OCI-LY1 (cell line): ENCODE data around the gene IL4R.
"Not testable (repeated sequence)": the region's sequence is repeated elsewhere in the genome, so short reads cannot be mapped to it uniquely, and the experiment has no call there.

Experiments
- H2AFZ ChIP-seq: fragments of 200-600 bp; sonication (generic), shearing (Covaris generic); 2 replicates; pipeline ENCODE4 v1.6.0; 2014; ENCODE audit warnings: antibody characterized with exemption, mild to moderate bottlenecking, low read length
- H3F3A ChIP-seq: fragments of 200-600 bp; sonication (generic), shearing (Covaris generic); 2 replicates; pipeline ENCODE4 v1.6.0; 2014; ENCODE audit warnings: mild to moderate bottlenecking, antibody characterized with exemption, low read length, moderate library complexity; ENCODE audit not compliant: insufficient read depth
- H3K27ac ChIP-seq: fragments of 200-600 bp; sonication (generic); 2 replicates; pipeline ENCODE4 v1.5.1; 2014; ENCODE audit warnings: low read length, mixed run types, mild to moderate bottlenecking, low read depth; ENCODE audit not compliant: poor library complexity, severe bottlenecking
- H3K27me3 ChIP-seq: fragments of 200-600 bp; sonication (generic); 2 replicates; pipeline ENCODE4 v1.6.0; 2014; ENCODE audit warnings: antibody characterized with exemption, mild to moderate bottlenecking, low read length, moderate library complexity; ENCODE audit not compliant: insufficient read depth
- H3K36me3 ChIP-seq: fragments of 200-600 bp; sonication (generic); 2 replicates; pipeline ENCODE4 v1.6.1; 2014; ENCODE audit warnings: mild to moderate bottlenecking, antibody characterized with exemption, low read length, moderate library complexity, mixed read lengths; ENCODE audit not compliant: insufficient read depth
- H3K4me1 ChIP-seq: fragments of 200-600 bp; sonication (generic); 2 replicates; pipeline ENCODE4 v1.5.1; 2014; ENCODE audit warnings: mild to moderate bottlenecking, low read length, moderate library complexity; ENCODE audit not compliant: insufficient read depth, severe bottlenecking
- H3K4me2 ChIP-seq: fragments of 200-600 bp; sonication (generic), shearing (Covaris generic); 2 replicates; pipeline ENCODE4 v1.6.1; 2014; ENCODE audit warnings: low read length
- H3K4me3 ChIP-seq: fragments of 200-600 bp; sonication (generic); 2 replicates; pipeline ENCODE4 v1.5.1; 2014; ENCODE audit warnings: low read length, low read depth, mild to moderate bottlenecking, mixed read lengths; ENCODE audit not compliant: poor library complexity, severe bottlenecking
- H3K79me2 ChIP-seq: fragments of 200-600 bp; shearing (Covaris generic); 2 replicates; pipeline ENCODE4 v1.6.1; 2016; ENCODE audit warnings: mixed run types, low read length, mixed read lengths; ENCODE audit not compliant: insufficient read depth
- H3K9ac ChIP-seq: fragments of 200-600 bp; sonication (generic), shearing (Covaris generic); 2 replicates; pipeline ENCODE4 v1.6.1; 2014; ENCODE audit warnings: mild to moderate bottlenecking, low read length, mixed read lengths
- H3K9me2 ChIP-seq: fragments of 200-600 bp; sonication (generic), shearing (Covaris generic); 2 replicates; pipeline ENCODE4 v1.6.1; 2014; ENCODE audit warnings: low read depth, mild to moderate bottlenecking, low read length, mixed read lengths
- H3K9me3 ChIP-seq: fragments of 200-600 bp; shearing (Covaris generic); 2 replicates; pipeline ENCODE4 v1.6.1; 2014; ENCODE audit warnings: low read length, mixed read lengths
- H4K20me1 ChIP-seq: fragments of 200-600 bp; sonication (generic), shearing (Covaris generic); 2 replicates; pipeline ENCODE4 v1.6.0; 2016; ENCODE audit warnings: mild to moderate bottlenecking, low read length; ENCODE audit not compliant: insufficient read depth
- CTCF ChIP-seq: fragments of 200-600 bp; sonication (generic), shearing (Covaris generic); IDR thresholded peaks from 2 replicates; pipeline ENCODE4 v1.5.1; 2017; ENCODE audit warnings: mild to moderate bottlenecking, antibody characterized with exemption, low read length, moderate library complexity, mixed read lengths
- EZH2 ChIP-seq: fragments of 200-600 bp; sonication (generic), shearing (Covaris generic); IDR thresholded peaks from 2 replicates; pipeline ENCODE4 v1.8.0; 2017; ENCODE audit warnings: borderline replicate concordance, mixed run types, mild to moderate bottlenecking, antibody characterized with exemption, low read length, moderate library complexity, mixed read lengths

Gene IL4R

GRCh38 chr16:27328937-27329336, 15.2 kb downstream of the IL4R start:
- no peaks in the 10 kb centered on the region for H3F3A ChIP-seq

GRCh38 chr16:27329376-27330079, 15.8 kb downstream of the IL4R start:
- H3K27me3 ChIP-seq, H4K20me1 ChIP-seq, H3K9me2 ChIP-seq, H3F3A ChIP-seq, H3K4me3 ChIP-seq, H3K4me2 ChIP-seq, H2AFZ ChIP-seq, H3K9me3 ChIP-seq, H3K9ac ChIP-seq, H3K27ac ChIP-seq: not testable (repeated sequence)
- H3K4me1 ChIP-seq: peaks cover 19% of the 10 kb centered on the region
- H3K36me3 ChIP-seq: peaks cover 54% of the 10 kb centered on the region
- H3K79me2 ChIP-seq: peaks cover 38% of the 10 kb centered on the region

More at GRCh38 chr16:27328937-27329336, 15.2 kb downstream of the IL4R start:
- Histone ChIP-seq H3K9me2 (no peaks in the 10 kb centered on the region), H3K4me3 (no peak overlapping the region), H4K20me1 (no peaks in the 10 kb centered on the region), H3K9ac (no peak overlapping the region), H3K79me2 (peaks cover 38% of the 10 kb centered on the region), H3K4me2 (no peak overlapping the region), H3K27me3 (no peaks in the 10 kb centered on the region), H3K27ac (no peak overlapping the region), H3K9me3 (no peaks in the 10 kb centered on the region), H3K36me3 (peaks cover 49% of the 10 kb centered on the region), H3K4me1 (peaks cover 19% of the 10 kb centered on the region), H2AFZ (no peak overlapping the region)
- TF ChIP-seq CTCF (no peak), EZH2 (no peak)

GRCh38 chr16:27330542-27330941, 16.8 kb downstream of the IL4R start:
- no peaks in the 10 kb centered on the region for H4K20me1 ChIP-seq
- no peaks in the 10 kb centered on the region for H3K9me3 ChIP-seq
- no peak overlapping the region for H3K4me2 ChIP-seq
- H3K4me1 ChIP-seq: peaks cover 19% of the 10 kb centered on the region
- peaks cover 64% of the 10 kb centered on the region for H3K36me3 ChIP-seq
- H3K9me2 ChIP-seq: no peaks in the 10 kb centered on the region
- no peak overlapping the region for H3K4me3 ChIP-seq
- H3K27me3 ChIP-seq: no peaks in the 10 kb centered on the region
- TF ChIP-seq EZH2 (no peak), CTCF (no peak)
- H3K79me2 ChIP-seq: peaks cover 45% of the 10 kb centered on the region
- no peak overlapping the region for H2AFZ ChIP-seq
- no peak overlapping the region for H3K9ac ChIP-seq
- H3K27ac ChIP-seq: no peak overlapping the region
- no peaks in the 10 kb centered on the region for H3F3A ChIP-seq

- Histone ChIP-seq H3K4me1 (peaks cover 6% of the 10 kb centered on the region), H3K4me2 (no peak overlapping the region), H3K27me3 (no peaks in the 10 kb centered on the region), H3K79me2 (peaks cover 36% of the 10 kb centered on the region; the same call in 1 of the 2 replicates), H3K9me2 (no peaks in the 10 kb centered on the region), H3K4me3 (no peak overlapping the region), H3K27ac (no peak overlapping the region), H3K9me3 (no peaks in the 10 kb centered on the region), H3K9ac (no peak overlapping the region), H4K20me1 (no peaks in the 10 kb centered on the region), H3F3A (no peaks in the 10 kb centered on the region), H3K36me3 (peaks cover 61% of the 10 kb centered on the region), H2AFZ (no peak overlapping the region)
- TF ChIP-seq EZH2 (no peak), CTCF (no peak)
These were observed 18.3 kb downstream of the IL4R start for GRCh38 chr16:27332105-27332504.
